HEK293 (cell line): ENCODE measurements around the gene FBXO17.

ENCODE experiments used
- BCL11A ChIP-seq: fragments of 450-650 bp; formaldehyde crosslinking; IDR thresholded peaks from 2 replicates; pipeline ENCODE4 v1.5.1; 2016; ENCODE audit warnings: low read depth, missing biosample characterization, missing genetic modification characterization
- CTCF ChIP-seq: fragments of 450-650 bp; formaldehyde crosslinking; IDR thresholded peaks from 2 replicates; pipeline ENCODE4 v1.5.1; 2016; ENCODE audit warnings: missing biosample characterization, missing genetic modification characterization
- GFI1B ChIP-seq: fragments of 450-650 bp; formaldehyde crosslinking; IDR thresholded peaks from 2 replicates; pipeline ENCODE4 v1.5.1; 2016; ENCODE audit warnings: missing biosample characterization, missing genetic modification characterization
- PRDM4 ChIP-seq: fragments of 450-650 bp; formaldehyde crosslinking; IDR thresholded peaks from 2 replicates; pipeline ENCODE4 v1.5.1; 2017; ENCODE audit warnings: missing biosample characterization, missing genetic modification characterization
- ZNF24 ChIP-seq: fragments of 450-650 bp; formaldehyde crosslinking; IDR thresholded peaks from 2 replicates; pipeline ENCODE4 v1.5.1; 2016; ENCODE audit warnings: missing biosample characterization, missing genetic modification characterization
- ZNF248 ChIP-seq: fragments of 450-650 bp; formaldehyde crosslinking; IDR thresholded peaks from 2 replicates; pipeline ENCODE4 v1.5.1; 2017; ENCODE audit warnings: missing biosample characterization, missing genetic modification characterization
- ZNF426 ChIP-seq: fragments of 450-650 bp; formaldehyde crosslinking; IDR thresholded peaks from 2 replicates; pipeline ENCODE4 v1.5.1; 2017; ENCODE audit warnings: missing biosample characterization, missing genetic modification characterization, mild to moderate bottlenecking, inconsistent platforms, moderate library complexity

GRCh38 chr19:38911388-38912001 lies 64.0 kb downstream of the FBXO17 start:
- TF ChIP-seq CTCF (tag by site-specific recombination) (no peak), PRDM4 (tag by site-specific recombination) (no peak), ZNF24 (tag by site-specific recombination) (no peak), ZNF426 (tag by site-specific recombination) (no peak), ZNF248 (tag by site-specific recombination) (no peak), GFI1B (tag by site-specific recombination) (no peak), BCL11A (tag by site-specific recombination) (no peak)
